HG03442 (cell line): Measurements from ENCODE around the gene BTBD2.

Source experiments
- ATAC-seq: cut with Tn5 transposase; IDR thresholded peaks from one replicate; pipeline ENCODE4 v1.9.1; 2021; ENCODE audit warnings: mild to moderate bottlenecking, moderate library complexity; ENCODE audit not compliant: unreplicated experiment

BTBD2 gene

DNA sequence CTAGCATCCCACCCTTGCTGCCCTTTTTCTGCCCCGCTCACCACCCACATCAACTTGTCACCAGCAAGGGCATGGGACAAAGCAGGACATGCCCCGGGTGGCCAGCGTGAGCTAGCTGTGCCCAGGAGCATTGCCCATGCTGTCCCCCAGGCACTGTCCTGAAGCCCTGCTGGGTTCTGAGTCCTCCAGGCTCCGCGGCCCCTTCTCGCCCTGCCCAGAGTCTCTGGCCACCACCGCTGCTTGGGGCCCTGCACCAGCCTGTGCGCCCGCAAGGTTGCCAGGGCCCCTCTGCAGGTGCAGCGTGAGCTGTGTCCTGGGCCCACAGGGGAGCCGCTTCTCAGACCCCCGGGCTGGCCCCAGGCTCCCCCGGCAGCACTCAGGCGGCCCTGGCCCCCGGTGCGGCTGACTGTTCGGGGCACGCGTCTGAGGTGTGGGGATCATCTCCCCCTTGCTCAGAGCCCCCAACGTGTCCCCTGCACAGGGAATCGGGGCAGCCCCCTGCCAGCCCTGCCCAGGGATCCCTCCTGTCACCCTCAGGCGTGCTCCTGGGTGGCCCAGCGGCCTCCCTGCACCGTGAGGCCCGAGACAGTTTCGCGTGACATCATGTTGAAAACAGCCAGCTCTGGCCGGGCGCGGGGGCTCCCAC is 70.5 kb downstream of the BTBD2 start:
- ATAC-seq, result no peak

DNA sequence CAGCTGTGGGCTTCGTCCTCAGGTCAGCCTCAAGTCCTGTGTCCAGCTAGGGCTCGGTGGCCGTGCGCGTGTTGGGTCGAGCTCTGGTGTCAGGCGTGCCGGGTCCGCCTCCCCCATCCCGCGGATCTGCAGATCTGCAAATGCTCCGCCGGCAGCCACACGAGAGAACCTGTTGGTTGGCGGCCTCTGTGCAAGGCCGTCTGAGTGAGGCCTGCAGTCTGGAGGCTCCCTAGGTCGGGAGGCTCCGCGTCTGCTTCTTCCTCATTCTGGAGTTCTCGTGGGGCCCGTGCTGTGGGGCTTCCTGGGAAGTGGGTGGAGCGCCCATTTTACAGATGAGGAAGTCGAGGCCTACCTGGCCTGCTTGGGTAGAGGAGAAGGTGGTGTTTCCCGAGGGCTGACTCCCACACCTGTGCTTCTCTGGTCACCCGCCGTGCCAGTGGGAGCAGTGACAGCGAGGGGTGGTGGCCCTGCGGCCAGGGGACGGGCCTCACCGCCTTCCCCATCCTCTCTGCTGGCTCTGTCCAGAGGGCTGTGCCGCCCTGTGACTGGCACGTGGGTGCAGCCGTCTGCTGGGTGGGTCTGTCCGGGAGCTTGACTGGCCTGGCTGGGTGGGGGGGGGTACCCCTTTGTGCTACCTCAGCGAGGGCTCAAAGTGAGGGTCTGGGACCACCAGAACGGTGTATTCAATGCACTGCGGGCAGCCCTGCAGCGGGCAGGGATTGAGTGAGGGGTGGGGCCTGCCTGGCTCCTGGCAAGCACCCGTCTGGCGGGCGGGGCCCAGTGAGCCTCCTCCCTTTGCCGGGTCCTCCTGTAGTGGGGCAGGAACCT is 71.2 kb downstream of the BTBD2 start:
- ATAC-seq, result no peak

DNA sequence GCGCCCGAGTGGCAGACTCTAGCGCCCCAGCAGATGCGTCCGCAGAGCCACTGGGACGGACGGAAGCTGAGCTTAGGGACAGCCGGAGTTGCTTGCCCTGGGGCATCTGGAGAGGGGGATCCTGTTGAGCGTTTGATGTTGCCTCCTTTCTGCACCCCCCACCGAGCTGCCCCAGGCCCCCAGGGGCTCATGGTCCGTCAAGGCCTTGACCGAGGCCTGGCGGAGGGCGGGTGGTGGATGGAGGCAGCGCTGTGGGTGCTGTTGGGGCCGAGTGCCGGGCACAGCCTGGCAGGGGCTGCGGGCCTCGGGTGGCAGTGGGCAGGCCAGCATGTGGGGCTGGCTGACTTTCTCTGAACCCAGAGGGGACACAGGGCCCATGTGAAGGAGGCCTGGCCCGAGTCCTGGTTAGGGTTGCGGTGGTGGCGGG is 71.8 kb downstream of the BTBD2 start:
- ATAC-seq, result no peak

DNA sequence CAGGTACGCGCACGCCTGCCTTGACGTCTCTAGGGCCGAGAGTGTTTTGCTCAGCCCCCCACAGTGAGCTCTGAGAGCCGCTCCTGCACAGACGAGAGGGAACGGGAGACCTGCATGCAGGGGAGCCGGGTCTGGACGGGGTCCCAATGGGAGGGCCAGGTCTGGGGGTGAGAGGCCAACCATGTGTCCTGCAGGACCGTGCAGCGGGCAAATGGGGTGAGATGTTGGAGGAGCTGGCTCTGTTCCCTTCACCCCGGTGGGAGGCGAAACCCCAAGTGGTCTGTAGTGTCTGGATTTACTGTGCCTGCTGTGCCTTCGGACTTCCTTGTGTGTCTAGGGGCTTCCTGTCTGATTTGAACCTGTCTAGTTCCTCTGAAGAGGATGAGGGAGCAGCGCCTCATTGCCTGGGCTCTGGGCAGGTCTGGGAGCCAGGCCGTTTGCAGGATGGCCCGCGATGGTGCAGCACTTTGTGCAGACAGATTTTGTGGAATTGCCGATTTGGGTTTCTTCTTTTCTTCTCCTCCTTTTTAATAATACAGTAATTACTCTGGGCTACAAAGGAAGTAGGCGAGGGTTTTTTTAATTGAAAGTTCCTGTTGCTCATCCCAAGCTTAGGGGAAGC is 72.5 kb downstream of the BTBD2 start:
- ATAC-seq, result no peak

DNA sequence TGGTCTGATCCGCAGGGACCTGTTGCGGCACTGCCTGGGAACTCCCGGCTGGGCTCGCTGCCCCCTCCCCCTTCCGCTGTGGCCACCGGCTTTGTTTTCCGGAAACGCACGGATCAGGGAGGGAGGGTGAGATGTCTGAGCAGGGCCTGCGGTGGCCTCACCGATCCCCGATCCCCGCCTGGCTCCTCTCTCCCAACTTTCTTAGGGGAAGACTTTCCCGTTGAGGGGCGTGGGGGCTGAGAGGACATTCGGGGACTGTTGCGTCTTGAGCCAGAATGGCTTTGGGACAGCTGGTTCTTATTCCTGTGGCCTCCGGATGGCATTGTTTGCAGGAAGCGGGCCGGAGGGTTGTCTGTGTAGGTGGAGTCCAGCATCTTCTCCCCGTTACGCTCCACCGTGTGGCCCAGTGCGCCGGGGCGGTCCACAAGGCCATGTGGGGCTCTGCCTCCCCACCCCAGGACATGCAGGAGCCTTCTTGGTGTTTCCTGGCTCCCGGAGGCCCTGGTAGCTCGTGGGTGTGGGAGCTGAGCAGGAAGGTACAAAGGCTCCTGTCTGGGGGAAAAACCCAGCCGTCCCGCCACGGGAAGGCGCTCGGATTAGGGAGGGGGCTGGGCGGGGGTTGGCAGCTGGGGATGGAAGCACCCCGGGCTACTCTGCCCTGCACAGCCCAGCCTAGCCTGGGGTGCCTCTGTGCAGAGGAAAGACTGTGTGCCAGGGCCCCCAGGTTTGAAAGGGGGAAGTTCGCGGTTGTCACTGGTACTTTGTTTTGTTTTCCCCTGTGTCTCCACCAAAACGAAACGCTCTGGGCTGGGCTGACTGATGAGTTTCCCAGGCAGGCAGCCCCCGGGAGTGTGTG is 73.2 kb downstream of the BTBD2 start:
- no peak for ATAC-seq

DNA sequence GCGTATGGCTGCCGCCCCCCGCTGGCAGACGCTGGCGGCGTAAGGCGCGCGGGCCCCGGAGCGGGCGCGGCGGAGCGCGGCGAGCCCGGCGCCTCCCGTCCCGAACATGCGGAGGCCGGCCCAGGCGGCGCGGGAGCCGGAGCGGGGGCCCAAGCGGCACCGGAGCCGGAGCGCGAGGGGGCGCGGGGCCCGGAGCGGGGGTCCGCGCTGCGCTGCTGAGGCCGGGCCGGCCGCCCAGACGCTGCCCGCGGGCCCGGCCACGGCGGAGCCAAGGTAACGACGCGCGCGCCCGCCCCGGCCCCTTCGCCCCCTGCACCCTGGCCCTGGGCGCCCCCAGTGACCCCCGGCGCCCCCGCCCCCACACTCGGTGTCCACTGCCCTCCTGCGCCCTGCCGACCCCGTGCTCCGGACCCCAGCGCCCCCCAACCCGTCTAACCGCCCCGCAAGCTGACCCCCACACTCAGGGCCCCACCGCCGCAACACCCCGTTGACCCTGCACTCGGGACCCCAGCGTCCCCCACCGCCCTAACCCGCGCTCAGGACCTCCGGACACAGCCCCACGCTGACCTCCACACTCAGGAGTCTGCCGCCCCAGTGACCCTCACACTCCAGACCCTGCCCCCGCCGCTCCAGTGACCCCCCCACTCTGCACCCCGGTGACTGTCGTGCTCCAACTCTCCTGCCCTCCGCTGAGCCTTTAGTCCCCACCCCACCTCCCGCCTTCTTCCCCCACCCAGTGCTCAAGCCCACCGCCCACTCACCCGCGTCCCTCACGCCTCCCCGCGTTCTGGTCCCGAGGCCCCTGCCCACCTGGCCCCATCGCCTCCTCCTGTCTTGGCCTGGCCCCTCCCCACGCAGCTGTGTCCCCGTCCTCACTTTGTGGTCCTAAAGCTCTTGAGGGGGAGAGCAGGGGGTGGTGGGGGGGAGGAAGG is 74.1 kb downstream of the BTBD2 start, which contains the start of gene CSNK1G2:
Gene CSNK1G2, plus strand, starts transcription at position 27 of the 932 bp plus-strand sequence. CDS start 28,601 bp downstream, outside the sequence.
- ATAC-seq, result peak; percentile 15

DNA sequence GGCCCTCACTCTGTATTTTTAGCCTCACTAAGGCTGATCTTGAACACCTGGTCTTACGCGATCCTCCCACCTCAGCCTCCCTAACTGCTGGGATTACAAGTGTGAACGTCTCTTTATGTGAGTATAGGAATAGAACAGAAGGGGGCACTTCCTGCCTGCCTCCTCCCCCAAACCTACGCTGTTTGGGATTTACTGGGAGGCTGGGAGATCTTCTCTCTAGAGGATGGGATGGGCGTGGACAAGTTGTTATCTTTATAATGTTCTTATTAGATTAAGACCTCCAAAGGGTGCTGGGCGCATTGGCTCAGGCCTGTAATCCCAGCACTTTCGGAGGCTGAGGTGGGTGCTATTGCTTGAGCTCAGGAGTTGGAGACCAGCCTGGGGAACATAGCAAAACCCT is 77.4 kb downstream of the BTBD2 start:
- ATAC-seq, result no peak

DNA sequence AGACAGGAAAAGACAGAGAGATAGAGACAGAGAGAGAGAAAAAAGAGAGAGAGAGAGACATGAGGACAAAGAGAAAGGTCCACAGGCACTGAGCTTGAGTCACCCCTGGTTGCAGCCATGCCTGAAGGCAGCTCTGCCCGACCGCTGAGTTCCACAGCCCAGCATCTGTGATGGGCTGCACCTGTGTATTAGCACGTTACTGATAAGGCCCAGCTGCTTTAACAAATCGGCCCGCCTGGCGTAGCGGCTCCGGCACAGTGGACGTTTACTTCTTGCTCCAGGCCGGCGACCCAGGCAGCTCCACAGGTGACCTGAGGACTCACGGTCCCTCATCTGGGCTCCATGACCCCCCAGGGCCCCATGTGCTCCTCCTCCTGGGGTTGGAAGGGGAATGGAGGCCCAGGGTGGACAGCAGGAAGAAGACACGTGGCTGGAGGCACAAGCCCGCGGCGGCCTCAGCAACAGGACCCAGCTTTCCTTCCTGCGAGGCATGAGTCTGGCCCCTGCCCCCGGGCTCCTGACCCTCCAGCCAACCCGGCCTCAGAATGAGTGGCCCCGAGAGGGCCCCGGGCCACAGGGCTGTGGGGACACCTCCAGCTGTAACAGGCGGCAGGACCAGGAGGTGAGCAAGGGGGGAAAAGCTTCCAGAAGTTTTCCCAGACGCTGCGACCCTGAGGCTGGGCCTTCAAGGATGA is 78.5 kb downstream of the BTBD2 start:
- ATAC-seq, result no peak

DNA sequence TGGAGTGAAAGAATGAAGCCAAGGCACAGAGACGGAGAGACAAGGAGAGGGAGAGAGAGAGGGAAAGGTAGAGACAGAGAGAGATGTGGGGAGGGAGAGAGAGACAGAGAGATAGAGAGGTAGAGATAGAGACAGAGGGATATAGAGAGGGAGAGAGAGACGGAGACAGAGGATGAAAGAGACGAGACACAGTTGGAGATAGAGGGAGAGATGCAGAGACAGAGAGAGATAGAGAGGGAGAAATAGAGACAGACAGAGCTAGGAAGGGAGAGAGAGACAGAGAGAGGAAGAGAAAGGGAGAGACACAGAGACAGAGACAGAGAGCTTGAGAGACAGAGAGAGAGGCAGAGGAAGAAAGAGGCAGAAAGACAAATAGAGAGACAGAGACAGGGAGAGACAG is 79.1 kb downstream of the BTBD2 start:
- no peak for ATAC-seq

DNA sequence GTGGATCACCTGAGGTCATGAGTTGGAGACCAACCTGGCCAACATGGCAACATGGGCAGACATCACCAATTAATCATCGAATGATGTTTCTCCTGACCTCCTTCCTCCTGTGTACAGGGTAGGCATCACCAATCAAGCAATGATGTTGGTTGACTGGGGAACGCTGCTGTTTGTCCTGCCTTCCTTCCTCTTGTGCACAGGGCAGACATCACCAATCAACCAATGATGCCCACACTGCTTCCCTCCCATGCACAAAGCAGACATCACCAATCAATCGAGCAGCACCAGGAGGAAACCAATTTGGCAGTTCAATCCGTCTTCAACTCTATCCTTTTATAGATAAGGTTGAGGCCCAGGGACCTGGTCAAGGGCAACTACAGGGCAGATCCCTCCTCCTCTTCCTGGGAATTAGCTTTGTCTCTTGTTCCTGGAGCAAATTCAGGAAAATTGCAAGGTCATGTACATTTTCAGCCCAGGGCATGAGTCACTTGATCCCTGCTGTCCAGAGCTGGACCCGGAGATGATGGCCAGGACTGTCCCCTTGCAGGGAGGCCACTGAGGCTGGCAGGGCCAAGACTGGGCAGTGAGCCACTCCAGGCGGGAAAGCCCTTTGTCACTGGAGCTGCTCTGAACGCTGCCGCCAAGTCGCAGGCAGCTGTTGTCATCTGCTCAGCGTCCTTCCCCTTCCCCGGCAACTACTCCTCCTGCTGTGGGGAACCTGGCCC is 79.9 kb downstream of the BTBD2 start:
- no peak for ATAC-seq
